ENCODE results near the gene TRIM40.

GRCh38 chr6:30160785-30161531 is 25.0 kb downstream of the TRIM40 start, which contains the start of gene TRIM10:
- TF ChIP-seq CTCF (IDR thresholded peaks at IDR 0.05): no peak
- no peak for TF ChIP-seq POLR2A (IDR thresholded peaks at IDR 0.05)
- TF ChIP-seq EP300 (IDR thresholded peaks at IDR 0.05): no peak
